NCI-H2107 (cell line): ENCODE results near the gene HEATR5B.
"Not testable (repeated sequence)": the region's sequence is repeated elsewhere in the genome, so short reads cannot be mapped to it uniquely, and the experiment has no call there.

Source experiments
- DNase-seq: peaks from one replicate; lab custom pipeline; 2025; lab: John Stamatoyannopoulos, UW

The HEATR5B gene

DNA sequence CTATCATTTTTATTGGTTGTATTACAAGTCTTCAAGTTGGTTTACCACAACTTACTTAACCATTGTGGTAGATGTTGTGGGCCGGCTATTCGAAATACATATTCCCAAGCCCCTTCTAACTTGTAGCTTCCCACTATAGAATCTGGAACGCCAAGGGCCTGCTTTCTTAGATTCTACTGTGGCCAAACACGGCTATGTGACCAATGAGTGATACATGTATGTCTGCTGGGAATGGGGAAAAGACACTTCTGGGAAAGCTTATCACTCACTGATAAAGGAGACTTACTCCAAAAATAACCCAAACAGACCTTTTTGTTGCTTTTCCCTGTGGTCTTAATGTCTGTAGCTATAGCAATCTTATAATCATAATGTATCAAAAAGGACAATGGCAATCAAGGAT is 142.3 kb downstream of the HEATR5B start:
- no peak for DNase-seq

DNA sequence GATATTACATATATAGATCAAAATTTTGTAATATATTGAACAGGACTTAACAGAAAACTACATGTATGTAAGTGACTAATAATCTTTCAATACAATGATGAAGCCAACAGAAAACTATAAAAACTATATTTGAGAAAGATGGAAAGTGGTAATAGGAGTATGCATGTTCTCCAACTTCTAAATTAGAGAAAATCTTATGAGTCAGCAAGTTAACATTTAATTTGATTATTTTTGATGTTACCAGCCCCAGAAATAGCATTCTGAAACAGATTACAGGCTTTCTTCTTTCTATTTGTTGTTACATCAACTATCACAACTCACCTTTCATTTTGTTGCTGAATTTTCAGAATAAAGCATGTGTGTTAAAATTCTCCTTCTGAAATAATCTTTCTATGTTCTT is 147.6 kb downstream of the HEATR5B start:
- not testable (repeated sequence) for DNase-seq

- not testable (repeated sequence) for DNase-seq
These were observed 152.5 kb downstream of the HEATR5B start for GRCh38 chr2:36931688-36932087.
